Transverse colon (tissue), 3 donors: ENCODE measurements around the gene TRIP10.

Experiments
- POLR2A ChIP-seq: fragments of 450-650 bp; IDR thresholded peaks from one replicate; pipeline ENCODE4 v1.6.1; 2016; ENCODE audit warnings: antibody characterized with exemption, mild to moderate bottlenecking, moderate library complexity
- POLR2AphosphoS5 ChIP-seq, 3 donors: sonication (generic); formaldehyde crosslinking; IDR thresholded peaks; one replicate each; pipeline ENCODE4 v1.6.1; 2016; ENCODE audit warnings: antibody characterized with exemption in 3 of 3

GRCh38 chr19:6705931-6706632, 33.4 kb upstream of the TRIP10 start:
- TF ChIP-seq POLR2A (no peak), POLR2AphosphoS5 (IDR thresholded peaks at IDR 0.05) (no peak)
